Keratinocyte (primary cell): ENCODE measurements around the gene TBXAS1. TPM values are rescaled to one million over a fixed set of nuclear protein-coding genes. Genes with fewer than 3 reads are reported as not detected.

Experiments
- DNase-seq: peaks from one replicate; pipeline ENCODE4 v3.0.0-alpha.2; 2011; ENCODE audit warnings: low read depth, missing footprints, low spot score
- FAIRE-seq: peaks from 2 replicates; lab custom pipeline; 2011; peaks lifted over from hg19 to GRCh38; lab: Jason Lieb, UNC
- H2AFZ ChIP-seq: 2 replicates; pipeline ENCODE4 v1.6.0; 2012; ENCODE audit warnings: low read length, control low read depth, inconsistent platforms; ENCODE audit not compliant: control insufficient read depth
- H3K27ac ChIP-seq: 2 replicates; pipeline ENCODE4 v1.5.1; 2011; ENCODE audit warnings: low read length; ENCODE audit not compliant: control insufficient read depth, insufficient read depth
- H3K27me3 ChIP-seq: 3 replicates; pipeline ENCODE4 v1.6.0; 2011; ENCODE audit warnings: low read length; ENCODE audit not compliant: control insufficient read depth, insufficient read depth; ENCODE audit errors: extremely low read depth
- H3K36me3 ChIP-seq, 2 experiments: 2 replicates in 1 of 2; 3 replicates in 1 of 2; pipeline ENCODE4 v1.5.1; 2011; ENCODE audit warnings: low read length in 2 of 2, mild to moderate bottlenecking in 1 of 2; ENCODE audit not compliant: control insufficient read depth in 2 of 2, insufficient read depth in 2 of 2; ENCODE audit errors: extremely low read depth in 1 of 2
- H3K4me1 ChIP-seq: 3 replicates; pipeline ENCODE4 v1.5.1; 2011; ENCODE audit warnings: low read length; ENCODE audit not compliant: control insufficient read depth, insufficient read depth; ENCODE audit errors: extremely low read depth
- H3K4me2 ChIP-seq: 3 replicates; pipeline ENCODE4 v1.6.0; 2011; ENCODE audit warnings: low read depth, low read length; ENCODE audit not compliant: control insufficient read depth, insufficient read depth; ENCODE audit errors: extremely low read depth
- H3K4me3 ChIP-seq, 3 experiments: fragments of 200-600 bp in 1 of 3; sonication (generic) in 1 of 3; 2 replicates in 2 of 3; 3 replicates in 1 of 3; pipeline ENCODE4 v1.5.1; 2011 to 2016; ENCODE audit warnings: low read length in 3 of 3, mild to moderate bottlenecking in 3 of 3, control low read depth in 2 of 3, inconsistent platforms in 1 of 3, low read depth in 1 of 3, mixed read lengths in 1 of 3, mixed run types in 1 of 3, moderate library complexity in 1 of 3; ENCODE audit not compliant: control insufficient read depth in 2 of 3, insufficient read depth in 2 of 3; ENCODE audit errors: extremely low read depth in 1 of 3
- H3K79me2 ChIP-seq: 2 replicates; pipeline ENCODE4 v1.6.0; 2012; ENCODE audit warnings: low read length; ENCODE audit not compliant: control insufficient read depth, insufficient read depth
- H3K9ac ChIP-seq: 3 replicates; pipeline ENCODE4 v1.6.0; 2011; ENCODE audit warnings: low read length; ENCODE audit not compliant: control insufficient read depth, insufficient read depth; ENCODE audit errors: extremely low read depth
- H3K9me1 ChIP-seq: 3 replicates; pipeline ENCODE4 v1.6.0; 2011; ENCODE audit warnings: low read length; ENCODE audit not compliant: control insufficient read depth, insufficient read depth; ENCODE audit errors: extremely low read depth
- H3K9me3 ChIP-seq: 2 replicates; pipeline ENCODE4 v1.5.1; 2012; ENCODE audit warnings: low read depth, low read length; ENCODE audit not compliant: control insufficient read depth
- H4K20me1 ChIP-seq: 3 replicates; pipeline ENCODE4 v1.6.0; 2011; ENCODE audit warnings: low read length; ENCODE audit not compliant: control insufficient read depth, insufficient read depth; ENCODE audit errors: extremely low read depth
- EZH2 ChIP-seq: IDR thresholded peaks from one replicate; pipeline ENCODE4 v1.6.1; 2012; ENCODE audit warnings: inconsistent platforms, mild to moderate bottlenecking, low read length, moderate library complexity
- dilution Hi-C: fragments of 300-500 bp; cut with MboI; formaldehyde crosslinking; loops from one replicate; pipeline ENCODE4 v1.7.0; 2020; ENCODE audit warnings: low sequenced_read_pairs; ENCODE audit not compliant: extremely low pct_ligation_motif_present
- polyA plus RNA-seq, 5 experiments: library from polyadenylated mRNA; depleted of rRNA in 3 of 5; stranded (reverse) in 3 of 5; stranded (forward) in 1 of 5; unstranded in 1 of 5; fragments of >200 nt; gene quantifications; 1 replicate in 1 of 5; 2 replicates in 3 of 5; 3 replicates in 1 of 5; pipeline versions ENCODE4 v1.2.1 to v1.2.3, GENCODE V29; 2011 to 2012; ENCODE audit warnings: missing spikeins in 2 of 5, low read depth in 1 of 5, low replicate concordance in 1 of 5
- TF ChIP-seq, protein P1 (sequence below), 3 experiments: IDR thresholded peaks in 1 of 3; conservative IDR thresholded peaks in 1 of 3; optimal IDR thresholded peaks in 1 of 3; 2 replicates in 2 of 3; 3 replicates in 1 of 3; pipeline versions ENCODE3 to v1.5.1; 2011; ENCODE audit warnings: low read length in 3 of 3, mild to moderate bottlenecking in 3 of 3, moderate library complexity in 2 of 3, control low read depth in 1 of 3, inconsistent platforms in 1 of 3; ENCODE audit not compliant: insufficient read depth in 2 of 3; ENCODE audit errors: extremely low read depth in 1 of 3

TBXAS1 gene
- polyA plus RNA-seq, 1 donor (not counting 4 experiments of a cell fraction or from before 2014, with no cell fraction given) = 2.9 TPM

DNA sequence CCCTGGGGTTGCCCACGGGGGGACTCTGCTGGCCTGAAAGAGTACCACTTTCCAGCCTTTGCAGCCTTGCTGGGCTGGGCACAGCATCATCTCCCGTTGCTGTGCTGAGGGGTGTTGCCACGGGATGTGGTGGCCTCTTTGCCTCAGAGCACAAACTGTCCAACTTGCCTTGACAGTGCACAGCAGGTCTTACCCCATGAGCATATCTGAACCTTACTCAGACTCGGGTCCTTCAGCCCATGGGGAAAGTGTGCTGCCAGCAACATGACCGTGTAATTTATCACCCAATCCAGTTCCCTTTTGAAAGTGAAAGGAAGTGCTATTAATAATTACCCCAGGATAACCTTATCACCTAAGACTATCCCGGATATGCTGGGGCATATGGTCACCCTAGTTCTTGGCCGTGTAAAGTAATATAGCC, 46.8 kb downstream of the TBXAS1 start:
- no peaks in the 10 kb centered on the region for H3K27me3 ChIP-seq
- DNase-seq = no peak
- no peak for FAIRE-seq

DNA sequence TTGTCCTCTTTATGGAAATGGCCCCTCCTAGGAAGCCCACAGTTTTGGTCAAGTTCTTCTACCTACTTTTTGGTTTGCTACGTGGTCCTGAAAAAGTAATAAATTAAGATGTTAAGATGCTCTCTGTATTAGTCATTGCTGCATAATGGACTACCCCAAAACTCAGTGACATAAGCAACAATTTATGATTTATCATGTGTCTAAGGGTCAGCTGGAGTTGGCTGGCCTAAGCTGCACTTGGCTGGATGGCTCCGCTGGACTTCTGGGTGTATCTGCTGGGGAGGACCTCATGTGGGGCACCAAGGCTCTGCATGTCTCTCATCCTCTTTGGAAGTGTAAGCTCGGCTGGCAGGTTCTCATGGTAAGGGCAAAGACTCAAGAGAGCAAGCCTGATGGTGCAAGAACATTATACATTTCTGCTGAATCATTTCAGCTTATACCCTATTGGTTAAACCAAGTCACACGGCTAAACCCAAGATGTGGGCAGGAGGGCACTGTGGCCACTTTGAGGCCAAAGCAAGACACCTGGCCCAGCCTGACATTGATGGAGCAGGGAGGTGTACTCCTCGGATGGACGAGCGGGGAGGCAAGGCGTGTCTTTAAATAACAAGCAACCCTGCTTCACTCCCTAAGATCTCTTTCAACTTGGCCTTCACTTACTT, 47.7 kb downstream of the TBXAS1 start:
- H3K79me2 ChIP-seq = no peaks in the 10 kb centered on the region
- FAIRE-seq (no peak), DNase-seq (no peak)
- no peaks in the 10 kb centered on the region for H3K9me1 ChIP-seq
- no peaks in the 10 kb centered on the region for H3K9me3 ChIP-seq
- peaks cover 18% of the 10 kb centered on the region for H3K4me1 ChIP-seq
- no peak overlapping the region for H3K4me2 ChIP-seq
- H3K36me3 ChIP-seq = no peaks in the 10 kb centered on the region
- H3K4me3 ChIP-seq = no peak overlapping the region
- H3K27me3 ChIP-seq = no peaks in the 10 kb centered on the region
- H4K20me1 ChIP-seq = no peaks in the 10 kb centered on the region
- no peak overlapping the region for H3K9ac ChIP-seq
- TF ChIP-seq, protein P1, sequence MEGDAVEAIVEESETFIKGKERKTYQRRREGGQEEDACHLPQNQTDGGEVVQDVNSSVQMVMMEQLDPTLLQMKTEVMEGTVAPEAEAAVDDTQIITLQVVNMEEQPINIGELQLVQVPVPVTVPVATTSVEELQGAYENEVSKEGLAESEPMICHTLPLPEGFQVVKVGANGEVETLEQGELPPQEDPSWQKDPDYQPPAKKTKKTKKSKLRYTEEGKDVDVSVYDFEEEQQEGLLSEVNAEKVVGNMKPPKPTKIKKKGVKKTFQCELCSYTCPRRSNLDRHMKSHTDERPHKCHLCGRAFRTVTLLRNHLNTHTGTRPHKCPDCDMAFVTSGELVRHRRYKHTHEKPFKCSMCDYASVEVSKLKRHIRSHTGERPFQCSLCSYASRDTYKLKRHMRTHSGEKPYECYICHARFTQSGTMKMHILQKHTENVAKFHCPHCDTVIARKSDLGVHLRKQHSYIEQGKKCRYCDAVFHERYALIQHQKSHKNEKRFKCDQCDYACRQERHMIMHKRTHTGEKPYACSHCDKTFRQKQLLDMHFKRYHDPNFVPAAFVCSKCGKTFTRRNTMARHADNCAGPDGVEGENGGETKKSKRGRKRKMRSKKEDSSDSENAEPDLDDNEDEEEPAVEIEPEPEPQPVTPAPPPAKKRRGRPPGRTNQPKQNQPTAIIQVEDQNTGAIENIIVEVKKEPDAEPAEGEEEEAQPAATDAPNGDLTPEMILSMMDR (optimal IDR thresholded peaks at IDR 0.05 in 1 of 3, IDR thresholded peaks at IDR 0.05 in 1 of 3, conservative IDR thresholded peaks at IDR 0.05 in 1 of 3; ENCODE audit: extremely low read depth in 1 of 3, insufficient read depth in 2 of 3, low read length in 3 of 3) = no peak
- no peak for TF ChIP-seq EZH2
- dilution Hi-C loops = no loop called here
- no peak overlapping the region for H3K27ac ChIP-seq
- H2AFZ ChIP-seq = no peak overlapping the region

More for the DNA sequence above, 46.8 kb downstream of the TBXAS1 start:
- no peaks in the 10 kb centered on the region for H3K79me2 ChIP-seq
- H3K4me3 ChIP-seq = no peak overlapping the region
- peaks cover 18% of the 10 kb centered on the region for H3K4me1 ChIP-seq
- H3K4me2 ChIP-seq = no peak overlapping the region
- no peak overlapping the region for H2AFZ ChIP-seq
- no peak for TF ChIP-seq EZH2
- TF ChIP-seq, protein P1 (optimal IDR thresholded peaks at IDR 0.05 in 1 of 3, IDR thresholded peaks at IDR 0.05 in 1 of 3, conservative IDR thresholded peaks at IDR 0.05 in 1 of 3; ENCODE audit: extremely low read depth in 1 of 3, insufficient read depth in 2 of 3, low read length in 3 of 3) = no peak
- no peaks in the 10 kb centered on the region for H3K36me3 ChIP-seq
- H3K9me1 ChIP-seq = no peaks in the 10 kb centered on the region
- no peak overlapping the region for H3K9ac ChIP-seq
- no peaks in the 10 kb centered on the region for H4K20me1 ChIP-seq
- no peaks in the 10 kb centered on the region for H3K9me3 ChIP-seq
- no peak overlapping the region for H3K27ac ChIP-seq
- dilution Hi-C loops = no loop called here
